IPS-15b (cell line): ENCODE measurements around the gene DUSP1.

Source experiments
- H3K27me3 ChIP-seq: one replicate; pipeline ENCODE4 v1.6.1; 2013; ENCODE audit warnings: low read length; ENCODE audit not compliant: control insufficient read depth, insufficient read depth
- H3K36me3 ChIP-seq: one replicate; pipeline ENCODE4 v1.6.1; 2013; ENCODE audit warnings: low read length; ENCODE audit not compliant: control insufficient read depth, insufficient read depth
- H3K4me1 ChIP-seq: one replicate; pipeline ENCODE4 v1.6.1; 2013; ENCODE audit warnings: mild to moderate bottlenecking, low read length; ENCODE audit not compliant: control insufficient read depth, insufficient read depth
- H3K4me3 ChIP-seq: one replicate; pipeline ENCODE4 v1.5.1; 2013; ENCODE audit warnings: low read depth, low read length
- H3K9ac ChIP-seq: one replicate; pipeline ENCODE4 v1.6.1; 2013; ENCODE audit warnings: low read depth, mild to moderate bottlenecking, low read length
- H3K9me3 ChIP-seq: one replicate; pipeline ENCODE4 v1.6.1; 2013; ENCODE audit warnings: mild to moderate bottlenecking, low read length; ENCODE audit not compliant: control insufficient read depth, insufficient read depth

Gene DUSP1

DNA sequence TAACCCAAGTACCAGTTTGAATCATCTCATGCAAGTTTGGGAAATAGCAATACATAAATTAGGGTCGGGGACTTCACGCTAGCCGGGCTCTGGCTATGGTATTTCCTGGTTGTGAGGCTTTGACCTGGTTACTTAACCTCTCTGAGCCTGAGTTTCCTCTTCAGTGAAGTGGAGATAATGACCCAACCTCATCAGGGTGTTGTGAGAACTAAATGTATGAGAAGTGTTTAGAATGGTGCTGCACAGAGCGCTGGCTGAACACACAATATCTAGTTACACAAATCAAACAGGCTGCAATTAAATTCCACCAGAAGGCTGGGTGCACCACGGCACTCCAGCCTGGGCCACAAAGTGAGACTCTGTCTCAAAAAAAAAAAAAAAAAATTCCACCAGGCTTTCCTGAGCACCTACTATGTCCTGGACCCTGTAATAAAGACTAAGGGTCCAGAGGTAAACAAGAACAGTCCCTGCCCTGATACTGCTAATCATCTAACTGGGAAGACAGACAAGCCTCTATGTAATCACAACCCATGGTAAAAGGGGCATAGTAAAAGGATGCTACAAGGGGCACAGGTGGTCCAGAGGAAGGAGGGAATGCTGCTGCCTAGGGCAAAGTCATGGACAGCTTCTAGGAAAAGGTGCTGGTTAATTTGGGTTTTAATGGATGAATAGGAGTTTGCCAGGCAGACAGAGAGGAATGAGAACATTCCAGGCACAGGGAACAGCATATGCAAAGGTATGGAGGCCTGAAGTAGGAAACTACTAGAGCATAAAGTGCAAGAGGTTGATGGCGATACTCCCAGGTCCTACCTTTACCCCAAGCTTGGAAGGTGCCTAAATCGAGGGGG, 27.7 kb downstream of the DUSP1 start:
- Histone ChIP-seq H3K4me1 (no peaks in the 10 kb centered on the region), H3K36me3 (no peaks in the 10 kb centered on the region)

DNA sequence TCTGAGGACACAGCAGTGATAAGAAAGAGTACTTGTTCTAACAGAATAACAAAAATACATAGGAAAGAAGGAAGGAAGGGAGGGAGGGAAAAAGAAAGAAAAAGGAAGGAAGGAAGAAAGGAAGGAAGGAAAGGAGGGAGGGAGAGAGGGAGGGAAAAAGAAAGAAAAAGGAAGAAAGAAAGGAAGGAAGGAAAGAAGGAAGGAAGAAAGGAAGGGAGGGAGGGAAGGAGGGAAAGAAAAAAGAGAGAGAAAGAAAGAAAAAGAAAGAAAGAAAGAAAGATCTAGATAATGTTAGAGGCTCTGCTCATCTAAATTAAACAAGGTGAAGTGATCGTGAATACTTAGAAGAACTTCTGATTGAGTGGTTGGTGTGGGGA, 29.8 kb downstream of the DUSP1 start:
- Histone ChIP-seq H3K36me3 (no peaks in the 10 kb centered on the region), H3K27me3 (no peaks in the 10 kb centered on the region), H3K9ac (no peak overlapping the region), H3K4me3 (no peak overlapping the region), H3K9me3 (no peaks in the 10 kb centered on the region), H3K4me1 (no peaks in the 10 kb centered on the region)

More for the DNA sequence above, 27.7 kb downstream of the DUSP1 start:
- H3K9me3 ChIP-seq, result no peaks in the 10 kb centered on the region
- no peak overlapping the region for H3K4me3 ChIP-seq
- no peak overlapping the region for H3K9ac ChIP-seq
- H3K27me3 ChIP-seq, result no peaks in the 10 kb centered on the region

DNA sequence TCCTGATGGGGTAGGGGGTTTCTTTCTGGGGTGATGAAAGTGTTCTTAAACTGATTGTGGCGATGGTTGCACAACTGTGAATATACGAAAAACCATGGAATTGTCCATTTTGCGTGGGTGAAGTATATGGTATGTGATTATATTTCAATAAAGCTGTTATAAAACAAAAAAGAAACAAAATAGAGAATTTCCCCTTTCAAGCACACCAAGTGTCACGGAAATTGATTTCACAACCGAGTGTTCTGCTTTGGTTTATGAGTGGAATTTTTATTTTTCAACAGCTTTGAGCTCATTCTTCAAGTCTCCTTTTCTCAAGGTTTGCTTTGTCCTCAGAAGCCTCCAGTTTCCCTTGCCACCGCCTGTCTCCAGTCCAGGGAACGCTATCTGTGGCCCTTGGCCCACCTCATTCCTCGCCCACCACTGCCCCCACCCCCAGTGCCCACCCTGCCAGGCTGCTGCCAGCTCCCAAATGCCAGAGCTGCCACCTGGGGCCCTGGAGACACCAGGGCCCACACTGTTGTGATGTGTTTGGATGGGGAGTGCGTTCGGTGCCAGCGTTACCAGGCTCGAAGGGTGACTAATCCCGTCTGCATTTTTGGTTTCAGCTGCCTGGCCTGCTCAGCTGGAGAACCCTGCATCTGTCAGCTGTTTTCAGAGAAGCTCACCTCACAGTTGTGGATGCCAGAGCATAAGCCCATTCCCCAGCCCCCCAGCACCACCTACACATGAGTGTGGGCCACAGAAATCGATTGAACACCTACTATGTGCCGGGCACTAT, 30.4 kb downstream of the DUSP1 start:
- H3K9ac ChIP-seq, result no peak overlapping the region
- no peaks in the 10 kb centered on the region for H3K9me3 ChIP-seq
- H3K4me3 ChIP-seq, result no peak overlapping the region
- H3K36me3 ChIP-seq, result no peaks in the 10 kb centered on the region
- no peaks in the 10 kb centered on the region for H3K27me3 ChIP-seq
- no peaks in the 10 kb centered on the region for H3K4me1 ChIP-seq

DNA sequence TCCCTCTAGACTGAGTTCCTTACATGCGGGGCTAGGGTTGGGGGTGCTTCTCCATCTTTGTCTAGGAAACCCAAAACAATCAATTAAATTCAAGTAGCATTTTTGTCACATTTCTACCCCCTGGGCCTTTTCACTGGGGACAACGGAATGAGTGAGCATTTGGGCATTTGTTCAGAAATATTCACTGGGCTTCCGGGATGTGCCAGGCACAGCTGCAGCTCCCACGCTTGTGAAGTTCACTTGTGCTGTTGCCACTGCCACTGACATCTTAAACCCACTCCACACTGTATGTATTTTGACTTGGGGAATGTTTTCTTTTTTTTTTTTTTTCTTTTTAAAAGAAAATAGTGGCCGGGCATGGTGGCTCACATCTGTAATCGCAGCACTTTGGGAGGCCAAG, 31.6 kb downstream of the DUSP1 start:
- no peaks in the 10 kb centered on the region for H3K36me3 ChIP-seq
- no peak overlapping the region for H3K9ac ChIP-seq
- H3K4me1 ChIP-seq, result no peaks in the 10 kb centered on the region
- no peaks in the 10 kb centered on the region for H3K9me3 ChIP-seq
- no peaks in the 10 kb centered on the region for H3K27me3 ChIP-seq
- no peak overlapping the region for H3K4me3 ChIP-seq

DNA sequence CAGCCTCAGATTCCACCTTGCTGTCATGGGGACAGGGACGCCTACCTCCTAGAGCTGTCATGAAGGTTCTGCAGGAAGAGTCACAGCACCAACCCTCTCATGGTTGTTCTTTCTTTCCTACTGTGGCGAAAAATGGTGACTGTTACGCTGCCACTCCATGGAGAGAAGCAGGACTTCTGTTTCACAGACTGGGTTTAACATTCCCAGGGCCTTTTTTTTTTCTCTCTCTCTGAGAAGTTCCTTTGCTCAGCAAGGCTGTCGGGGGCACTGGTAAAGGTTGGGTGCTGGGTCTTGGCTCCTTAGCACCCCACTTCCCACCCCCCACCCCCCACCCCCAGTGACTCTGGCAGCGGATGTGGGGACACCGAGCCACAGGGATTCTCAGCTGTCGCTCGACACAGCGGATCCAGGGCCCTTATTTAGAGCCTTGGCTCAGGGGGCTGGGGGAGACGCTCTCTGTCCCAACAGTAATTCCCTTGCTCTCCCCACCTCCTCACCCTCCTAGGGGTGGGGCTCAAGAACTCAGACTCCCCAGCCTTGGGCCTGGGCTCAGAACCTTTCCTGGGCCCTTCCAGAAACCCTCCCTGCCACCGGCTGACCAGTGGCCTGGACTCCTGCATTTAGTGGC, 34.4 kb downstream of the DUSP1 start:
- no peak overlapping the region for H3K4me3 ChIP-seq
- H3K36me3 ChIP-seq, result no peaks in the 10 kb centered on the region
- no peaks in the 10 kb centered on the region for H3K9me3 ChIP-seq
- H3K4me1 ChIP-seq, result no peaks in the 10 kb centered on the region
- H3K9ac ChIP-seq, result no peak overlapping the region
- no peaks in the 10 kb centered on the region for H3K27me3 ChIP-seq

DNA sequence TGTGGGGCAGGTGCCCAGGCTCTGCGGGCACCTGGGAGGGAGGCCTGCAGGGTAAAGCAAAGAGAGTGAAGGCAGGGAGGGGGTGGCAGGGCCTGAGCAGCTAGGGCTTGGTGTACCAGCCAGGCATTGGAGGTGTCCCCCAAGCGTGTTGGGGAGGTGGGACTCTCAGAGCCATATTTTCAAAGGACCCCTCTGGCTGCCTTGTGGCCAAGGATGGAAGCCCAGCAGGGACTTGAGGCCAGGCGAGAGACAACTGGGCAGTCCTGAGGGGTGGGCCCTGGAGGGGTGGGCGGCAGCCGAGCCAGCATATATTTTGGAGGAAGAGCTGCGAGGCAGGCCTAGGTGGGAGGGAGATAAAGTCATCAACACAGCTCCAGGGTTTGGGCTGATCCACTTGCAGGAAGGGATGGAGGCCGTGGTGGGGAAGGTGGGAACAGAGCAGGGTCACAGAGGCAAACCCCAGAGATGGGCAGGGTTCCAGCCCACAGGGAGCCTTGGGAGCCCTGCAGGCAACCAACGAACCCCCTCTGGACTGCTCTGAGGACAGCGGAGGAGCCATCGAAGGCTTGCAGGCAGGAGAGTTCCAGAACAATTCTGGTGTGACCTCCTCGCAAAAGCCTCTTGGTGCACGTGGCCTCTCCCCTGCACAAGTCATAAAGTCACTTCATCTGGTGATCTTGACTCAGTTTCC, 35.7 kb downstream of the DUSP1 start:
- Histone ChIP-seq H3K4me1 (no peaks in the 10 kb centered on the region), H3K36me3 (no peaks in the 10 kb centered on the region), H3K9ac (no peak overlapping the region), H3K4me3 (no peak overlapping the region), H3K27me3 (no peaks in the 10 kb centered on the region), H3K9me3 (no peaks in the 10 kb centered on the region)

DNA sequence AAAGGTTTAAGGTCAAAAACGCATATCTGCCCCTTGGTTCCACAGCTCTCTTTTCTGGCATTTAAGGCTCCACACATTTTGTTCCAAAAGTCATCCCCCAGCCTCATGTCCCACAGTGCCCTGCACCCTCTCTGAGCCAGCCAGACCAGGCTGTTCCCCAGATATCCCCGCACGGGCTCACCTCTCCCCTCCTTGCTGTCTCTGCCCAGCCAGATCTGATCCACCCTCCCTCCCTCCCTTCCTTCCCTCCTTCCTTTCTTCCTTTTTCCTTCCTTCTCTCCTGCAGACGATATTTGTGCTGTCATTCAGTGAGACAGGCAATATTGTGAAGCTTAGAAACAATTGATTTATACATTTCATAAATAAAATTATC, 37.0 kb downstream of the DUSP1 start:
- Histone ChIP-seq H3K9me3 (no peaks in the 10 kb centered on the region), H3K4me3 (no peak overlapping the region), H3K27me3 (no peaks in the 10 kb centered on the region), H3K9ac (no peak overlapping the region), H3K36me3 (no peaks in the 10 kb centered on the region), H3K4me1 (no peaks in the 10 kb centered on the region)

DNA sequence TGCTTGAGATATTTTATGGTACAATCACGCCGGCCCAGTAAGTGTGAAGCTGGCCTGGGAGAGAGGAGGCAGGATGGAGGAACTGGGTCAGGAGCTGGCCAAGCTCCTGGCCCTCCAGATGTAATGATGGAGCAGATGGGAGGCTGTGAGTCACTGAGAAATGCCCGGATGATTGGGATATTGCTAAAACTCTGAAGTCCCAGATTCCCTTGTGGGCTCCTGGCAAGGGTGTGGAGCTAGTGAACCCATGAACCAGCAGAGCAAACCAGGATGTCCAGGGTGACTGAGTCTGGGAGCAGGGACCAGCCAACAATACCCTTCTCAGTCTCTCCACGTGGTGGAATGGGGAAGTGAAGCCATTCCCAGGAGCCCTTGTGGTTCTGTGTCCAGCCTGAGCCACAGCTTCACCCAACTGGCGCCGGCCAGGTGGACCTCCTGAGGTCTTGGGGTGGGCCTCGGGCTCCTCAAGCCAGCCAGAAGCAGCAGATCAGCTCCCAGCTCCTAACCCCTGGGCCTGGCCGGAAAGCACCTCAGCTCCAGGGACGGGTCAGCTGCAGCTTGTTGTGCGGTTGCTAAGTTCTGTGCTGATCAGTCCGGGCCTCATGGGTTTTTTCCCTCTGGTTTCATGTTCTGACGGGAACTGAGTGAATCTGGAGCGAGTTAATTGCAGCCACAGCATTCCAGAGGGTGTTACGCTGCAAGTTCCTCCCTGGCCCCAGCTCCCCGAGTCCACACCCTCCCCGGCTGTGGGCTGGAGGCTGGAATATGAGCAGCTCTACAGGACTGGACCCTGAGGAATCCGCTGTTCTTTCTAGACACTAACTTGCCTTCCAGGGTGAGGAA, 37.6 kb downstream of the DUSP1 start:
- Histone ChIP-seq H3K4me1 (no peaks in the 10 kb centered on the region), H3K9me3 (no peaks in the 10 kb centered on the region), H3K36me3 (no peaks in the 10 kb centered on the region), H3K4me3 (no peak overlapping the region), H3K9ac (no peak overlapping the region), H3K27me3 (no peaks in the 10 kb centered on the region)

DNA sequence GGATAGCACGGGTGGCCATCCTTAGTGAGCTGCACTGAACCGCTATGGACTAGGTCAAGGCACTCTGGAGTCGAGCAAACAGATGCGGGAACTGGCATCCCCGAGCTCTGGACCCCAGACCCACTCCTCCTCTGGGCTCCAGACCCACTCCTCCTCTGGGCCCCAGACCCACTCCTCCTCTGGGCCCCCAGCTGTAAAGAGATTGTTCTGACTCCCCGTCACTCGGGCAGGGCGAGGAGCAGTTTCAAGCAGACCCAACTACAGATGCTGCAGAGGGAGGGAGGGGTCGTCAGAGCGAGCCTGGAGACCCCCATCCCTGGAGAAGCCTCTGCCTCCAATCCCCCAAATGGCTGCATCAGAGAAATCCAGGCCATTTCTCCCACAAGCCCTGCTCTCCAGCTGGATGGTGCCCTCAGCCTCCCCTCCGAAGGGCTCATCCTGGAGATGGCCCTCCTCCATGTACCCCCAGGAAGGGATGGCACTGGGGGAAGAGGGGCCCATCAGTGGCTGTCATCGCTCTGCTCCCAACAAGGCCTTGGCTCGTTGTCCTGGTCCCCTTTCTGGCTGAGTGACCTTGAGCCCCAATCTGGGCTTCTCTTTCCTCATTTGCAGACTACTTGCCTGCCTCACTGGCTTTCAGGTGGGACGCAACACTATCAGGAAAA, 38.7 kb downstream of the DUSP1 start:
- Histone ChIP-seq H3K36me3 (no peaks in the 10 kb centered on the region), H3K9me3 (no peaks in the 10 kb centered on the region), H3K4me3 (no peak overlapping the region), H3K9ac (no peak overlapping the region), H3K4me1 (no peaks in the 10 kb centered on the region), H3K27me3 (no peaks in the 10 kb centered on the region)

DNA sequence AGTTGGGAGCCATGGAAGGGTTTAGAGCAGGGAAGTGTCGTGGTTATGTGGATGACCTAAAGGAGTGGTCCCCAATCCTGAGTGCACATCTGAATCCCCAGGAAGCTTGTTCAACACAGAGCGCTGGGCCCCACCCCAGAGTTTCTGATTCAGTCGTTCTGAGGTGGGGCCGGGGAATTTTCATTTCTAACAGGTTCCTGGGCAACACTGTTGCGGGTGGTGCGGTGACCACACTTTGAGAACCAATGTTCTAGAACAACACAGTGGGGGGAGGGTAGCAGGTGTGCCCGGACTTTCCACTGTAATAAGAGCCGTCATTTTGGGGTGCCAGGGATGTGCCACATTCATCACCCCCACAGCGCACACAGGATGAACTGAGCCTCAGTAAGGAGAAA, 39.3 kb downstream of the DUSP1 start:
- Histone ChIP-seq H3K9ac (no peak overlapping the region), H3K4me1 (no peaks in the 10 kb centered on the region), H3K27me3 (no peaks in the 10 kb centered on the region), H3K36me3 (no peaks in the 10 kb centered on the region), H3K9me3 (no peaks in the 10 kb centered on the region), H3K4me3 (no peak overlapping the region)
